Upper lobe of left lung (tissue), 6 donors: ENCODE measurements around the gene CNTNAP2. TPM values are rescaled to one million over a fixed set of nuclear protein-coding genes. Genes with fewer than 3 reads are reported as not detected.
A peak's percentile ranks its signal among the peaks of the same experiment; 100 is the strongest.

Source experiments
- ATAC-seq, 2 donors: fragments of 200-7000 bp; cut with Tn5 transposase; one replicate each; pipeline ENCODE4 v1.9.1; 2022; ENCODE audit warnings: mild to moderate bottlenecking in 2 of 2, moderate library complexity in 2 of 2; ENCODE audit not compliant: low FRiP score in 2 of 2
- DNase-seq, 2 donors: peaks; one replicate each; pipeline ENCODE4 v3.0.0-alpha.2; 2019 to 2020
- H3K27ac ChIP-seq, 4 donors: fragments of 200-600 bp; sonication (generic); one replicate each; pipeline ENCODE4 v1.5.1; 2016 to 2019
- H3K27me3 ChIP-seq, 4 donors: fragments of 200-600 bp; sonication (generic); one replicate each; pipeline ENCODE4 v1.5.1; 2017 to 2019
- H3K36me3 ChIP-seq, 4 donors: fragments of 200-600 bp; sonication (generic); one replicate each; pipeline ENCODE4 v1.5.1; 2016 to 2019
- H3K4me1 ChIP-seq, 4 donors: fragments of 200-600 bp; sonication (generic); one replicate each; pipeline ENCODE4 v1.5.1; 2018 to 2019
- H3K4me3 ChIP-seq, 4 donors: fragments of 200-600 bp; sonication (generic); one replicate each; pipeline ENCODE4 v1.5.1; 2017 to 2019; ENCODE audit warnings: mild to moderate bottlenecking in 2 of 4, moderate library complexity in 1 of 4
- H3K9me3 ChIP-seq, 4 donors: fragments of 200-600 bp; sonication (generic); one replicate each; pipeline ENCODE4 v1.5.1; 2018 to 2019
- EP300 ChIP-seq, 4 donors: sonication (generic); formaldehyde crosslinking; IDR thresholded peaks; one replicate each; pipeline ENCODE4 v1.5.1; 2017; ENCODE audit warnings: antibody characterized with exemption in 4 of 4, control low read depth in 2 of 4
- POLR2A ChIP-seq, 4 donors: fragments of 450-650 bp; IDR thresholded peaks; one replicate each; pipeline ENCODE4 v1.5.1; 2016 to 2017; ENCODE audit warnings: antibody characterized with exemption in 4 of 4, mild to moderate bottlenecking in 2 of 4
- POLR2AphosphoS5 ChIP-seq, 2 donors: sonication (generic); formaldehyde crosslinking; IDR thresholded peaks; one replicate each; pipeline ENCODE4 v1.5.1; 2017; ENCODE audit warnings: antibody characterized with exemption in 2 of 2
- WGBS, 2 donors: methylation state at CpG; one replicate each; pipeline ENCODE4 v1.1.5; 2017 to 2018; 5-methylcytosine and 5-hydroxymethylcytosine counted together
- total RNA-seq, 6 donors: library from RNA; depleted of rRNA in 4 of 6; stranded (reverse); fragments of >200 nt in 4 of 6; gene quantifications; one replicate each; pipeline versions ENCODE4 v1.1.0 to v1.2.1, GENCODE V29; 2016 to 2021
- TF ChIP-seq, protein P1 (sequence below), 6 experiments: fragments of 450-650 bp in 4 of 6; fragments of 200-600 bp in 2 of 6; sonication (generic) in 2 of 6; IDR thresholded peaks; one replicate each; pipeline ENCODE4 v1.5.1; 2016 to 2019; ENCODE audit warnings: antibody characterized with exemption in 6 of 6
- donor health status: DM: no; HTN: no; CAD: no; lungs with moderate emphysema.
- donor health status: DM: no; HTN: yes; CAD: no; lungs with severe emphysema.

Gene CNTNAP2
- total RNA-seq, 6 donors from 2014 or later, result 0.06 to 1.0 (median 0.37) TPM

- no peaks in the 10 kb centered on the region for H3K27me3 ChIP-seq
- no peaks in the 10 kb centered on the region for H3K36me3 ChIP-seq
- no peak for TF ChIP-seq EP300 (IDR thresholded peaks at IDR 0.05)
- no peak for TF ChIP-seq POLR2A (IDR thresholded peaks at IDR 0.05)
- no peak for TF ChIP-seq POLR2AphosphoS5 (IDR thresholded peaks at IDR 0.05)
- TF ChIP-seq, protein P1, sequence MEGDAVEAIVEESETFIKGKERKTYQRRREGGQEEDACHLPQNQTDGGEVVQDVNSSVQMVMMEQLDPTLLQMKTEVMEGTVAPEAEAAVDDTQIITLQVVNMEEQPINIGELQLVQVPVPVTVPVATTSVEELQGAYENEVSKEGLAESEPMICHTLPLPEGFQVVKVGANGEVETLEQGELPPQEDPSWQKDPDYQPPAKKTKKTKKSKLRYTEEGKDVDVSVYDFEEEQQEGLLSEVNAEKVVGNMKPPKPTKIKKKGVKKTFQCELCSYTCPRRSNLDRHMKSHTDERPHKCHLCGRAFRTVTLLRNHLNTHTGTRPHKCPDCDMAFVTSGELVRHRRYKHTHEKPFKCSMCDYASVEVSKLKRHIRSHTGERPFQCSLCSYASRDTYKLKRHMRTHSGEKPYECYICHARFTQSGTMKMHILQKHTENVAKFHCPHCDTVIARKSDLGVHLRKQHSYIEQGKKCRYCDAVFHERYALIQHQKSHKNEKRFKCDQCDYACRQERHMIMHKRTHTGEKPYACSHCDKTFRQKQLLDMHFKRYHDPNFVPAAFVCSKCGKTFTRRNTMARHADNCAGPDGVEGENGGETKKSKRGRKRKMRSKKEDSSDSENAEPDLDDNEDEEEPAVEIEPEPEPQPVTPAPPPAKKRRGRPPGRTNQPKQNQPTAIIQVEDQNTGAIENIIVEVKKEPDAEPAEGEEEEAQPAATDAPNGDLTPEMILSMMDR (IDR thresholded peaks at IDR 0.05), result no peak
- peak overlapping the region in 1 of 4 donors; percentile 17 for H3K27ac ChIP-seq
- peak; percentile 55 to 62 for ATAC-seq
- WGBS, 2 donors, result 40 to 45% methylated on average over 8 of the region's 8 CpGs
- DNase-seq, result no peak
- H3K9me3 ChIP-seq, result no peaks in the 10 kb centered on the region
- H3K4me3 ChIP-seq, result peak overlapping the region in 1 of 4 donors; percentile 13
- H3K4me1 ChIP-seq, result peaks cover 0 to 6% (median 2%) of the 10 kb centered on the region in 4 donors
Observed at GRCh38 chr7:147412782-147413556, 1296.4 kb downstream of the CNTNAP2 start.

GRCh38 chr7:147413557-147413870, 1296.9 kb downstream of the CNTNAP2 start:
- TF ChIP-seq POLR2A (IDR thresholded peaks at IDR 0.05) (no peak), POLR2AphosphoS5 (IDR thresholded peaks at IDR 0.05) (no peak)
- TF ChIP-seq, protein P1 (IDR thresholded peaks at IDR 0.05), result no peak
- no peak overlapping the region for H3K4me3 ChIP-seq
- H3K36me3 ChIP-seq, result no peaks in the 10 kb centered on the region
- H3K27me3 ChIP-seq, result no peaks in the 10 kb centered on the region
- DNase-seq (no peak), ATAC-seq (no peak)
- peaks cover 0 to 6% (median 2%) of the 10 kb centered on the region in 4 donors for H3K4me1 ChIP-seq
- no peak overlapping the region for H3K27ac ChIP-seq
- H3K9me3 ChIP-seq, result no peaks in the 10 kb centered on the region

GRCh38 chr7:147415991-147416390, 1299.4 kb downstream of the CNTNAP2 start:
- TF ChIP-seq EP300 (IDR thresholded peaks at IDR 0.05), result no peak

DNA sequence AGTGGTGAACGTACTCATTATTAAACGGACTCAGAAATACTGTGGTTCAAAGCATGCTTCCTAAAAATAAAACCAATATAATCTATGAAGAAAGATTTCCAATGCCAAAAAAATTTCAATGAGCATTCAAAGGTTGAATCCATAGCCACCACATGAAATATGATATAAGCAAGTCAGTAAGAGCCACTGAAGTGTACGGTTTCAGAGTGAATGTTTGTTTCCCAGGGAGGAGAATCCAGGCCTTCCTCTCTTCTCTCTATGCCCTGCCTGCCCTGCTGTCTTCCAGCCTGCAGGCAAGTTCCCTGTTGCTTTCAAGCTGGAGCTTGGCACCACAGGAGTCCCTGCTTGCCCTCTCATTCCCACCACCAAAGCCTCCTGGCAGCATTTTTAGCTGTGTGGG, 1302.4 kb downstream of the CNTNAP2 start:
- Histone ChIP-seq H3K9me3 (no peaks in the 10 kb centered on the region), H3K4me1 (no peaks in the 10 kb centered on the region), H3K27me3 (no peaks in the 10 kb centered on the region), H3K36me3 (no peaks in the 10 kb centered on the region), H3K27ac (no peak overlapping the region), H3K4me3 (no peak overlapping the region)
- TF ChIP-seq, protein P1 (IDR thresholded peaks at IDR 0.05), result no peak
- no peak for TF ChIP-seq EP300 (IDR thresholded peaks at IDR 0.05)
- TF ChIP-seq POLR2A (IDR thresholded peaks at IDR 0.05), result no peak
- TF ChIP-seq POLR2AphosphoS5 (IDR thresholded peaks at IDR 0.05), result no peak
- 64 to 78% methylated on average over 3 of the region's 3 CpGs for WGBS, 2 donors
- DNase-seq (no peak), ATAC-seq (no peak)

More at GRCh38 chr7:147415991-147416390, 1299.4 kb downstream of the CNTNAP2 start:
- Histone ChIP-seq H3K4me3 (no peak overlapping the region), H3K27me3 (no peaks in the 10 kb centered on the region), H3K27ac (no peak overlapping the region), H3K9me3 (no peaks in the 10 kb centered on the region), H3K36me3 (no peaks in the 10 kb centered on the region), H3K4me1 (peaks cover 0 to 6% (median 2%) of the 10 kb centered on the region in 4 donors)
- DNase-seq, result no peak
- whole genome bisulfite sequencing, 2 donors, result 95 to 96% methylated on average over 1 of the region's 1 CpG
- ATAC-seq, result no peak

- TF ChIP-seq POLR2AphosphoS5 (IDR thresholded peaks at IDR 0.05), result no peak
- no peak for TF ChIP-seq EP300 (IDR thresholded peaks at IDR 0.05)
- TF ChIP-seq, protein P1 (IDR thresholded peaks at IDR 0.05), result no peak
- TF ChIP-seq POLR2A (IDR thresholded peaks at IDR 0.05), result no peak
- WGBS, 2 donors, result 80 to 87% methylated on average over 1 of the region's 1 CpG
- Histone ChIP-seq H3K4me1 (no peaks in the 10 kb centered on the region), H3K27me3 (no peaks in the 10 kb centered on the region), H3K4me3 (no peak overlapping the region), H3K36me3 (no peaks in the 10 kb centered on the region), H3K27ac (no peak overlapping the region), H3K9me3 (no peaks in the 10 kb centered on the region)
- DNase-seq, result no peak
- no peak for ATAC-seq
Observed at GRCh38 chr7:147423875-147424274, 1307.3 kb downstream of the CNTNAP2 start.
